Measurements from ENCODE around the gene ELOVL2.
"Not testable (repeated sequence)": the region's sequence is repeated elsewhere in the genome, so short reads cannot be mapped to it uniquely, and the experiment has no call there.

Gene ELOVL2

GRCh38 chr6:11023032-11023431 is 21.1 kb downstream of the ELOVL2 start:
- DNase-seq (ENCODE audit: low read depth in 1 of 2, low spot score in 1 of 2) = no peak

GRCh38 chr6:11021714-11022113 is 22.4 kb downstream of the ELOVL2 start:
- DNase-seq (ENCODE audit: low read depth in 1 of 2, low spot score in 1 of 2) = no peak

- no peak for DNase-seq (ENCODE audit: low read depth in 1 of 2, low spot score in 1 of 2)
These were observed 23.1 kb downstream of the ELOVL2 start for GRCh38 chr6:11021003-11021402.

GRCh38 chr6:11018225-11018624 is 25.9 kb downstream of the ELOVL2 start:
- no peak for DNase-seq (ENCODE audit: low read depth in 1 of 2, low spot score in 1 of 2)

GRCh38 chr6:11017090-11017489 is 27.0 kb downstream of the ELOVL2 start:
- DNase-seq (ENCODE audit: low read depth in 1 of 2, low spot score in 1 of 2) = no peak

- no peak for DNase-seq (ENCODE audit: low read depth in 1 of 2, low spot score in 1 of 2)
These were observed 27.7 kb downstream of the ELOVL2 start for GRCh38 chr6:11016452-11016851.

GRCh38 chr6:11015102-11015501 is 29.0 kb downstream of the ELOVL2 start:
- no peak for DNase-seq (ENCODE audit: low read depth in 1 of 2, low spot score in 1 of 2)

GRCh38 chr6:11013721-11014070 is 30.4 kb downstream of the ELOVL2 start:
- DNase-seq (ENCODE audit: low read depth in 1 of 2, low spot score in 1 of 2) = no peak

- DNase-seq (ENCODE audit: low read depth in 1 of 2, low spot score in 1 of 2) = no peak
These were observed 31.0 kb downstream of the ELOVL2 start for GRCh38 chr6:11012976-11013720.

GRCh38 chr6:11012295-11012754 is 31.8 kb downstream of the ELOVL2 start:
- DNase-seq (ENCODE audit: low read depth in 1 of 2, low spot score in 1 of 2) = no peak

- DNase-seq (ENCODE audit: low read depth in 1 of 2, low spot score in 1 of 2) = no peak
These were observed 32.3 kb downstream of the ELOVL2 start for GRCh38 chr6:11011787-11012234.

- no peak for DNase-seq (ENCODE audit: low read depth in 1 of 2, low spot score in 1 of 2)
These were observed 34.8 kb downstream of the ELOVL2 start for GRCh38 chr6:11009353-11009752.

- DNase-seq (ENCODE audit: low read depth in 1 of 2, low spot score in 1 of 2) = no peak
These were observed 35.3 kb downstream of the ELOVL2 start for GRCh38 chr6:11008821-11009220.

- no peak for DNase-seq (ENCODE audit: low read depth in 1 of 2, low spot score in 1 of 2)
These were observed 36.1 kb downstream of the ELOVL2 start for GRCh38 chr6:11007715-11008608.

GRCh38 chr6:11006061-11006460 is 38.0 kb downstream of the ELOVL2 start:
- no peak for DNase-seq (ENCODE audit: low read depth in 1 of 2, low spot score in 1 of 2)

GRCh38 chr6:11003297-11003696 is 40.8 kb downstream of the ELOVL2 start:
- not testable (repeated sequence) for DNase-seq (ENCODE audit: low read depth in 1 of 2, low spot score in 1 of 2)

GRCh38 chr6:11002176-11002575 is 41.9 kb downstream of the ELOVL2 start:
- DNase-seq (ENCODE audit: low read depth in 1 of 2, low spot score in 1 of 2) = no peak

- DNase-seq (ENCODE audit: low read depth in 1 of 2, low spot score in 1 of 2) = no peak
These were observed 44.1 kb downstream of the ELOVL2 start for GRCh38 chr6:10999994-11000393.

GRCh38 chr6:10995114-10995707 is 48.9 kb downstream of the ELOVL2 start:
- no peak for DNase-seq (ENCODE audit: low read depth in 1 of 2, low spot score in 1 of 2)

- DNase-seq (ENCODE audit: low read depth in 1 of 2, low spot score in 1 of 2) = no peak
These were observed 50.2 kb downstream of the ELOVL2 start for GRCh38 chr6:10993896-10994295.

- DNase-seq (ENCODE audit: low read depth in 1 of 2, low spot score in 1 of 2) = no peak
These were observed 53.0 kb downstream of the ELOVL2 start for GRCh38 chr6:10991115-10991514.

GRCh38 chr6:10989587-10989986 is 54.5 kb downstream of the ELOVL2 start:
- no peak for DNase-seq (ENCODE audit: low read depth in 1 of 2, low spot score in 1 of 2)

Measured in activated T-helper 1 cell treated with anti-CD3 and anti-CD28 coated beads, Interleukin-2, amount 50 U/mL, for 16 hours (primary cell).